NCI-H345 (cell line): Measurements from ENCODE around the gene ECE1.
"Not testable (repeated sequence)": the region's sequence is repeated elsewhere in the genome, so short reads cannot be mapped to it uniquely, and the experiment has no call there.

ENCODE experiments used
- DNase-seq: peaks from one replicate; lab custom pipeline; 2025; lab: John Stamatoyannopoulos, UW

Gene ECE1

DNA sequence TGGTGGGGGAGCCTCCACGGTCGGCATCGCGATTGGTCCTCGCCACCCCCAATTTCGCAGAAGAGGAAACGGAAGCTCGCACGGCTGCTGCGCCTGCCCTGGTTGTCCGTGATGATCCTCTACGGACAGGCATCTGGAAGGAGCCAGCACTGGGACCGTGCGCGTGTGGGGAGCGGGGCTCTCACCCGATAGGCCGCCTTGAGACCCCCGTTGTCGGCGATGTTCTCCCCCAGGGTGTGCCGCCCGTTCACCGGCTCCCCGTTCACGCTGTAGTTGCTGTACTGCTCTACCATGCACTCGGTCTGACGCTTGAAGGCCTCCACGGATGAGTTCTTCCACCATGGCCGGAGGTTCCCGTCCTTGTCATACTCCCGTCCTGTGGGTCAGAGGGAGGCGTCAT lies 65.2 kb downstream of the ECE1 start:
- no peak for DNase-seq

GRCh38 chr1:21220815-21221214 lies 69.4 kb downstream of the ECE1 start:
- peak; percentile 21 for DNase-seq

- DNase-seq = no peak
These were observed 70.6 kb downstream of the ECE1 start for GRCh38 chr1:21219674-21220073.

- peak; percentile 6 for DNase-seq
These were observed 72.3 kb downstream of the ECE1 start for GRCh38 chr1:21217812-21218596.

DNA sequence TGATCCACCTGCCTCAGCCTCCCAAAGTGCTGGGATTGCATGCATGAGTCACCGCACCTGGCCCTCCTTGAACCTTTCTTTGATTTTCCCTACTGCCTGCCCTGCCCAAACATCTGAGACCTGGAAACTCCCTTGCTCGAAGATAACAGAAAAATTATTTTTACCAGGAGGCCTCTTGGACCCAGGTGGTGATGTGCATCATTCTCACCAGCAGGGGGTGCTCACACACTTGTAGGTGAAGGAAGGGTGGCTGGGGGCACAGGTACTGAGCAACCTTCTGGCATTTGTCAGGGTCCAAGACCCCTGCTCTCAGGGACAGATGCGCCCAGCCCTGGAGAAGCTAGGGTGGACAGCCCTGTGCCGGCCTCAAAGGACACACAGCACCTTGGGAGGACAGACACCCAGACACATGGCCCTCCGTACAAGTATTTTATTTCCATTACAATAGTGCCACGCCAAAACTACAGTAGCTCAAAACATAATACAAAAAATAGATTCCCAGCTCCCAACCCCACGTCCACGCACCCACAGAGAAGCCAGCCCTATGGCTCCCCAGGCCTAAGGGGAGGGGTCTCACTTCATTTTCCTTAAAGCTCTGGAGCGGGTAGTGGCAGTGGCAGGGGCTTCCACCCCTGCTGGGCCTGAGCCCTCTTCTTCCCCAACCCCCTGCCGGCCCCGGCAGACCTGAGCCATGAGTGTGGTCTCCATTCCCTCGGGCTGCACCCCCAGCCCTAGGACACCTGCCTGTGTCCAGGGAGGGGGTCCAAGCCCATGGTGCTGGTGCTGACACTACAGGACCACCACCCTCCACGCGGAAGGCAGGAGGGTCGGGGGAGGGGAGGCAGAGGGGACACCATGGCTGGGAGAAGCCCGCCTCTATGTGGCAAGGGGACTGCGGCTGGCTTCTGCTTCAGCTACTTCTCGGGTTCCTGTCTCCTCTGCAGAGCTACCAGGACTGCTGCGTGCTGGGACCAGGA lies 73.1 kb downstream of the ECE1 start:
- peak; percentile 7 for DNase-seq

DNA sequence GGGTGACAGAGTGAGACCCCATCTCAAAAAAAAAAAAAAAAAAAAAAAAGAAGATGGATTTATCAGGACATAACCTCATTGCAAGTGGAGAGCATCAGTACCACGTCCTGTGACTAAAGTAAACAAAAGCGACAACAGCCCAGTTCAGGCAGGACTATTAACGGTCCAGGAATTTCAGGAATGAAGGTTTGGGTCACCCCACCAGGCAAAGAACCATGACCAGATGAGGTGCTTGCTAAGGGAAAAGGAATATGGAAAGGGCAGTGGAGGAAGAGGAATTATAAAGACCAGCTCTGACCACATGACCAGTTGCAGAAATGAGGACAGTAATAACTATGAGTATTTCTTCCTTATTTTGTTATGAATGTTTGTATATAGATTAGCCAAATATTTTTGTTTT lies 78.1 kb downstream of the ECE1 start:
- no peak for DNase-seq

DNA sequence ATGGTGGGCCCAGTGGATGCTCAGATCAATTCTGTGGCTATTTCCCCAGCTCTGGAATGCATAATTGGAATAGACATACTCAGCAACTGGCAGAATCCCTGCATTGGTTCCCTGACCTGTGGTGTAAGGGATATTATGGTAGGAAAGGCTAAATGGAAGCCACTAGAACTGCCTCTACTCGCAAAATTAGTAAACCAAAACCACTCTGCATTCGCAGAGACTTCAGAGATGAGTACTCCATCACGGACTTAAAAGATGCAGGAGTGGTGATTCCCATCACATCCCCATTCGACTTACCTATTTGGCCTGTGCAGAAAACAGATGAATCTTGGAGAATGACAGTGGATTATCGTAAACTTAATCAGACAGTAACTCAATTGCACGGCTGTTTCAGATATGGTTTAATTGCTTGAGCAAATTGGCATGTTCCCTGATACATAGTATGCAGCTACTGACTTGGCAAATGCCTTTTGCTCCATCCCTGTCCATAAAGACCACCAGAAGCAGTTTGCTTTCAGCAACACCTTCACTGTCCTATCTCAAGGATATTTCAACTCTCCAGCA lies 82.0 kb downstream of the ECE1 start:
- not testable (repeated sequence) for DNase-seq

DNA sequence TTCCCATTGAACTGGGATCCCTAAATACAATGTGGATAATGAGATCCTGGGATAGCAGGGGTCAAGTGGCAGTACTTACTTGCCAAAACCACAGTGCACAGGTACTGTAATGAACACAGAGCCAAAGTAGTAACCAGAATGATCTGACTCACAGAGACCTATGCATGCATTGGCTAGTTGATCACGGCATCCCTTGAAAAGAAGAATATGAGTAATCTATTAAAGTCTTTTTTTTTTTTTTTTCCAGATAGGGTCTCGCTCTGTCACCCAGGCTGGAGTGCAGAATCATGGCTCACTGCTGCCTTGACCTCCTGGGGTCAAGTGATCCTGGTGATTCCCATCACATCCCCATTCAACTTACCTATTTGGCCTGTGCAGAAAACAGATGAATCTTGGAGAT lies 84.1 kb downstream of the ECE1 start:
- no peak for DNase-seq

GRCh38 chr1:21205416-21205815 lies 84.8 kb downstream of the ECE1 start:
- DNase-seq = no peak

- DNase-seq = no peak
These were observed 88.6 kb downstream of the ECE1 start for GRCh38 chr1:21201650-21202049.

DNA sequence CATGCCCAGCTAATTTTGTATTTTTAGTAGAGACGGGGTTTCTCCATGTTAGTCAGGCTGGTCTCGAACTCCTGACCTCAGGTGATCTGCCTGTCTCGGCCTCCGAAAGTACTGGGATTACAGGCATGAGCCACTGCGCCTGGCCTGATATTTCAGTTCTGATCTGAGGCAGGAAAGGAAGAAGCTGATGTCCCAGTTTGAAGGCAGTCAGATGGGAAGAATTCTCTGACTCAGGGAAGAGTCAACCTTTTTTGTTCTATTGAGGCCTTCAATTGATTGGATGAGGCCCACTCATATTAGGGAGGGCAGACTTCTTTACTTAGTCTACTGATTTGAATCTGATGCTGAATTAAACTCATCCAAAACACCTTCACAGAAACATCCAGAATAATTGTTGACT lies 89.0 kb downstream of the ECE1 start:
- DNase-seq = not testable (repeated sequence)

DNA sequence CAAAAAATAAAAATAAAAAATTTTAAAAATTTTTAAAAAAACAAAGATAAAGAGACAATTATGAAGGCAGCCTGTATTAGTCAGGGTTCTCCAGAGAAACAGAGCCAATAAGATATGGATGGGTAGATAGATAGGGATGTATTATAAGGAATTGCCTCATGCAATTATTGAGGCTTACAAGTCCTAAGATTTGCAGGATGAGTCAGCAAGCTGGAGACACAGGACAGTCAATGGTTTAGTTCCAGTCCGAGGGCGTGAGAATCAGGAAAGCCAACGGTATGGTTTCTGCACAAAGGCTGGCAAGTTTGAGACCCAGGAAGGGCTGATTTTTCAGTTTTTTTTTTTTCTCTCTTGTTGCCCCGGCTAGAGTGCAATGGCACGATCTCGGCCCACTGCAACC lies 89.5 kb downstream of the ECE1 start:
- no peak for DNase-seq

- DNase-seq = no peak
These were observed 91.3 kb downstream of the ECE1 start for GRCh38 chr1:21198929-21199328.

DNA sequence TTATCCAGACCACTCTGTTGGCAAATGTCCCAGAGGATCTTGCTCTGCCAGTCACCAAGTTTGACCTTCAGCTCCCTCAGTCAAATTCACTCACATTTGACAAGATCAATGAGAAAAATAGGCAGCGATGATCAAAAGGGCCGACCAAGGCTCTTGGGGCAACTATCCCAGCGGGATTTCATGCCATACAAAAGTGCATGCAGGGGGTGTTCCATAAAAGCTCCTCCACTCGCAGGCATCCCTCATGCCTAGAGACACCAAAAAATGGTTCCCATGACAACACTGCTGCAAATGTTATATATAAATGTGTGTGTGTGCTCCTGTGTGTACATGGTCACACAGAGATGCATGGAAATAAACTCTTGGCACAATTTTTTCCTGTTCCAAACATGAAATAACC lies 97.4 kb downstream of the ECE1 start:
- DNase-seq = no peak

DNA sequence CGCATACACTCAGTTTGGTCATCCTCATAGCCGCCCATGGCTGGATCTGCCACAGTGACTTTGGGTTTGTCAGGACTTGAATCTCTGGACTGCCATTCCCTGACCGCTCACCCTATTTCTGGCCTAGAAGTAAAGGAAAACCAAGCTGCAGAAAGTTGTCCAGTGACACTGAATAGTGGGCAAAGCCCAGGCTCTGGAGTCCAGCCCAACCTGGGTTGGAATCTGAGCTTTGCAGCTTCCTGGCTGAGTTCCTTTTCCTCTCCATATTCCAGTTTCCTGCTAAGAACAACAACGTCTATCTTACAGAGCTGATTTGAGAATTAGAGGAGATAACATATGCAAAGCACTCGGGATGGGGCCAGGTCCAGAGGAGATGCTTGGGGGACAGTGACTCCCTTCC lies 98.0 kb downstream of the ECE1 start:
- DNase-seq = no peak

DNA sequence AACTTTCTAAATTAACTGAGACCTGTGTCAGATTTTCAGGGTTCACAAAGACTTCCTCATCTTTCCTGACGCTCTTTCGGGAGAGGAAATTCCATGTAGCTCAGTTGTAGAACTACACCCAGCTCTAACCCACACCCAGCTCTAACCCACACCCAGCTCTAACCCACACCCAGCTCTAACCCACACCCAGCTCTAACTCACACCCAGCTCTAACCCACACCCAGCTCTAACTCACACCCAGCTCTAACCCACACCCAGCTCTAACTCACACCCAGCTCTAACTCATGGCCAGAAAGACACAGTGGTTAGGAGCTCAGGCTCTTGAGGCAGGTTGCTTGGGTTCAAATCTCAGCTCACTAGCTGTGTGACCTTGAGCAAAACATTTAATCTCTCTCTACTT lies 99.5 kb downstream of the ECE1 start:
- DNase-seq = not testable (repeated sequence)

- peak; percentile 60 for DNase-seq
These were observed 100.3 kb downstream of the ECE1 start for GRCh38 chr1:21189906-21190500.

DNA sequence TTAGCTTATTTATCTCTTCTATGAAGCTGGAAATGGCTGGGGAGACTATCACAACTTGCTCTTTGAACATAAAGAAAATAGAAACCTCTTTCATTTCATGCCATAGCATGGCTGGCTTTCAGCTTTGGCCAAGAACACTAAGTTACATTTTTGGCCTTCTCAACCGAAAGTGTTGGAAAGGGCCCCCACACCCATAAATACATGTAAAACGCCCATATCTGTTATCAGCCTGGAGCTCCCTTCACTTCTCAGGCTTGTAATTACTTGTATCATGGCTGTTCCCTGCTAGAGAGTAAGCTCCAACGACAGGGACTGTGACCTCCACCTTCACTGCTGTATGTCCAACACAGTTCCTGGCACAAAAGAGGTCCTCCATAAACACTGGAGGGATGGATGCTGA lies 100.8 kb downstream of the ECE1 start:
- DNase-seq = no peak

DNA sequence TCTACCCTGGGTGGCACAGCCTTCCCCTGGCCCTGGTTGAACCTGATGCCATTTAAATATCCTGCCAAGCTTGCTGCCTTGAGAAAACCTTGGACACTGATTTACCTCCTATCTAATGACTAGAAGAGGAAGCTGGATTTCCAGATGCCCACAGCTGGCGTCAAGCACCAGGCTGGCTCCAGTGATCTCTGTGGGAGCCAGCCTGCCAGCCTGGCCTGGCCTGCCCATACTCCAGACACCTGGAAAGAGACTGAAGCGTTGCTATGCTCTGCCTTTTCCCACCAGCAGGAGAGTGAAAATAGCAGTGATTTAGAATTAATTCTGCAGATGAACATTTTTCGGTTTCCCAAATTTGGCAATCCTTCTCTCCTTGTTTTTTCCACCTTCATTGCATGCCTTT lies 102.0 kb downstream of the ECE1 start:
- no peak for DNase-seq

DNA sequence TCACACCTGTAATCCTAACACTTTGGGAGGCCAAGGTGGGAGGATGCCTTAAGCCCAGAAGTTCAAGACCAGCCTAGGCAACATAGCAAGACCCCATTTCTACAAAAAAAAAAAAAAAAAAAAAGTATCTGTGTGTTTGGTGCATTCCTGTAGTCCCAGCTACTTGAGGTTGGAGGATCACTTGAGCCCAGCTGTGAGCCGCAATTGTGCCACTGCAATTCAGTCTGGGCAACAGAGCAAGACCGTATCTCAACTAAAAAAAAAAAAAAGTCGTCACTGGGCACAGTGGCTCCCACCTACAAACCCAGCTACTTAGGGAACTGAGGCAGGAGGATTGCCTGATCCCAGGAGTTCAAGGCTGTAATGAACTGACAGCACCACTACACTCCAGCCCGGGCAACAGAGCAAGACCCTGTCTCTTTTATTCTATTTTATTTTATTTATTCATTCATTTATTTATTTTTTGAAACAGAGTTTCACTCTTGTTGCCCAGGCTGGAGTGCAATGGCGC lies 105.0 kb downstream of the ECE1 start:
- no peak for DNase-seq

DNA sequence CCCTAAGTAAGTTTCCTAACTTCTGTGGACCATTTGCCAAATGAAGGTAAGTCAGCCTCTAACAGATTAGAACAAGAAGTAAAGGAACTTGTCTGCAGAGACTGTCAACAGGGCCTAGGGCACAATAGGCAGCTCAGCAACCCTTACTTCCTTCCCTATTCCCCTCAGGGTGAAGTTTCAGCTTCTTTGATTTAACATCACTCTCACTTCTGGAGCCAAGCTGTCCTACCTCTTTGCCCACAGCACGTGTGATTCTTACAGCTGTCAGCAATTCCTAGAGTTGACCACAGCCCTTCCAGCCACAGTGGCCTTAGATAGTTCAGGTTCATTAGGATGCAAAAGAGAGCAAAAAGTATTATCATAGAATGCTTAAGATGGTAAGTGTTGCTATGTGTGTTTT lies 106.0 kb downstream of the ECE1 start:
- DNase-seq = no peak

DNA sequence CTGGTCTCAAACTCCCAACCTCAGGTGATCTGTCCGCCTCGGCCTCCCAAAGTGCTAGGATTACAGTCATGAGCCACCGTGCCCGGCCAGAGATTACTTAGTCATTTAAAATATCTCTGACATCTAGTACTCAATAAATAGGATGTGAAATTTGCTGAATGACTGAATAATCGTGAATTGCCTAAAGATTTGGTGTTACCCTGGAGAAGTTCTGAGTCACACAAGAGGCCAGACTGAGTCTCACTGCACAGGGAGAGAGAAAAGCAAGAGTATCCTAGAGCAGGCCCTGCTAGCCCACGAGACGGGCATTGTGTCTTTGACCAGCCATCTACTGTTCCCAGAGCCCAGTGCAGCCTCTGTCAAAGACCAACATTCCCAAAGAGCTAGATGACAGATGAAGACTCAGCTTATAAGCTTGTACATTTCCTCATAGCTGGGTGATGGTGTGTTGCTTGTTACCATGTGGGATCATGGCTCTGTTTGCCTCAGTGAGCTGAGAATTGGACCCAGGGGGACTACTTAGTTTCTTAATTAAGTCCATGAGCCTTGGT lies 108.0 kb downstream of the ECE1 start:
- no peak for DNase-seq
